HepG2 (cell line): ENCODE measurements around the gene XRCC5. TPM values are rescaled to one million over a fixed set of nuclear protein-coding genes. Genes with fewer than 3 reads are reported as not detected.

Experiments used
- HDAC1 ChIP-seq: sonication (generic); formaldehyde crosslinking; IDR thresholded peaks from 2 replicates; pipeline ENCODE4 v1.5.1; 2020; ENCODE audit warnings: mild to moderate bottlenecking, missing genetic modification reagents
- HNF1A ChIP-seq, 2 experiments: sonication (generic) in 1 of 2; formaldehyde crosslinking in 1 of 2; IDR thresholded peaks; 2 replicates each; pipeline versions ENCODE4 v1.4.0 to v1.6.1; 2016 to 2020; ENCODE audit warnings: borderline replicate concordance in 1 of 2, low read depth in 1 of 2, mild to moderate bottlenecking in 1 of 2, missing genetic modification reagents in 1 of 2
- IRF1 ChIP-seq: sonication (generic); formaldehyde crosslinking; IDR thresholded peaks from 2 replicates; pipeline ENCODE4 v1.4.0; 2020; ENCODE audit warnings: low read depth, mild to moderate bottlenecking, missing genetic modification reagents
- POGZ ChIP-seq: sonication (generic); formaldehyde crosslinking; IDR thresholded peaks from 2 replicates; pipeline ENCODE4 v1.4.0; 2020; ENCODE audit warnings: mild to moderate bottlenecking, missing genetic modification reagents
- POLR2AphosphoS5 ChIP-seq: IDR thresholded peaks from 2 replicates; pipeline ENCODE4 v1.6.1; 2012; ENCODE audit warnings: low read depth, low read length
- RBAK ChIP-seq: sonication (generic); formaldehyde crosslinking; IDR thresholded peaks from 2 replicates; pipeline ENCODE4 v1.5.1; 2020; ENCODE audit warnings: mild to moderate bottlenecking, missing genetic modification reagents
- ZXDC ChIP-seq: sonication (generic); formaldehyde crosslinking; IDR thresholded peaks from 2 replicates; pipeline ENCODE4 v1.5.0; 2020; ENCODE audit warnings: mild to moderate bottlenecking, missing genetic modification reagents
- polyA plus RNA-seq, 8 experiments: library from polyadenylated mRNA; depleted of rRNA in 3 of 8; stranded (reverse) in 7 of 8; unstranded in 1 of 8; fragments of >200 nt; fragmentation: Illumina TruSeq in 4 of 8; extraction: Trizol in 4 of 8; gene quantifications; 2 replicates each; pipeline versions ENCODE4 v1.2.1 to v1.2.3, GENCODE V29; 2011 to 2016; ENCODE audit warnings: low read depth in 4 of 8, missing spikeins in 1 of 8, mixed read lengths in 1 of 8; ENCODE audit not compliant: insufficient read depth in 1 of 8
- total RNA-seq, 5 experiments: library from RNA; depleted of rRNA; stranded (reverse); fragments of >200 nt; fragmentation: Illumina TruSeq; extraction: Trizol; gene quantifications; 2 replicates each; pipeline ENCODE4 v1.2.3, GENCODE V29; 2016; ENCODE audit warnings: low read depth in 1 of 5
- TF ChIP-seq, protein P1 (sequence below): IDR thresholded peaks from 2 replicates; pipeline ENCODE4 v1.6.1; 2012; ENCODE audit warnings: low read length, improper control_type of control experiment
- TF ChIP-seq, protein P2 (sequence below): sonication (generic); formaldehyde crosslinking; IDR thresholded peaks from 2 replicates; pipeline ENCODE4 v1.5.1; 2020; ENCODE audit warnings: mild to moderate bottlenecking, missing genetic modification reagents, borderline replicate concordance

Gene XRCC5
- total and polyA plus RNA-seq, 2 of the 13 experiments (the other 11 are each of a cell fraction or from before 2014, with no cell fraction given), result 264 to 454 TPM

DNA sequence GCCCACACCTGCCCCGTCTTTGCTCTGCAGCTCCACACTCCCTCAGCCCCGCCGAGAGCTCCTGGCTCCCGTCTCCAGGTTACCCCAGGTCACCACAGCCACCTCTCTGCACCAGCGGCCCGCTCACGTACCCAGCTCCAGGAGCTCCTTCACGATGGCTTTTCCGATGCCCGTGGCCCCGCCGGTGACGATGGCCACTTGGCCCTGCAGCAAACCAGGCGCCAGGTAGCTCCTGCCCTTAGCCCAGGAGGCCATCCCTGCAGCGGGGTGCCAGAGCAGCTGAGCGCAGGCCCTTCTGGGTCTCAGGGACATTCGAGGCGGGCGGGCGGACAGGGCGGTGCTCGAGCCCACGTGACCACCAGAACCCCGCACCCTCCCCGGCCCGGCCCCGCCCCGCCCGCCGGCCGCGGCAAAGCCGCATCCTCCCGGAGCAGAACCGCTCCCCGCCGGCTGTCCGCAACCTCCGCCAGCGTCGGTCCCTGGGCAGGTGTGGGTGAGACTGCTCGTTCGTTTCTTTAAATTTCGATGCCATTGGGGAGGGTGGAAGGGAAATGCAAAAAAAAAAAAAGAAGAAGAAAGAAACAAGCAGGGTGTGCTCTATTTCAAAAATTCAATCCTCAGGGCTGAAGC, 27.5 kb upstream of the XRCC5 start, which contains the start of the genes PECR and TMEM169 (continued):
- TF ChIP-seq, protein P1, sequence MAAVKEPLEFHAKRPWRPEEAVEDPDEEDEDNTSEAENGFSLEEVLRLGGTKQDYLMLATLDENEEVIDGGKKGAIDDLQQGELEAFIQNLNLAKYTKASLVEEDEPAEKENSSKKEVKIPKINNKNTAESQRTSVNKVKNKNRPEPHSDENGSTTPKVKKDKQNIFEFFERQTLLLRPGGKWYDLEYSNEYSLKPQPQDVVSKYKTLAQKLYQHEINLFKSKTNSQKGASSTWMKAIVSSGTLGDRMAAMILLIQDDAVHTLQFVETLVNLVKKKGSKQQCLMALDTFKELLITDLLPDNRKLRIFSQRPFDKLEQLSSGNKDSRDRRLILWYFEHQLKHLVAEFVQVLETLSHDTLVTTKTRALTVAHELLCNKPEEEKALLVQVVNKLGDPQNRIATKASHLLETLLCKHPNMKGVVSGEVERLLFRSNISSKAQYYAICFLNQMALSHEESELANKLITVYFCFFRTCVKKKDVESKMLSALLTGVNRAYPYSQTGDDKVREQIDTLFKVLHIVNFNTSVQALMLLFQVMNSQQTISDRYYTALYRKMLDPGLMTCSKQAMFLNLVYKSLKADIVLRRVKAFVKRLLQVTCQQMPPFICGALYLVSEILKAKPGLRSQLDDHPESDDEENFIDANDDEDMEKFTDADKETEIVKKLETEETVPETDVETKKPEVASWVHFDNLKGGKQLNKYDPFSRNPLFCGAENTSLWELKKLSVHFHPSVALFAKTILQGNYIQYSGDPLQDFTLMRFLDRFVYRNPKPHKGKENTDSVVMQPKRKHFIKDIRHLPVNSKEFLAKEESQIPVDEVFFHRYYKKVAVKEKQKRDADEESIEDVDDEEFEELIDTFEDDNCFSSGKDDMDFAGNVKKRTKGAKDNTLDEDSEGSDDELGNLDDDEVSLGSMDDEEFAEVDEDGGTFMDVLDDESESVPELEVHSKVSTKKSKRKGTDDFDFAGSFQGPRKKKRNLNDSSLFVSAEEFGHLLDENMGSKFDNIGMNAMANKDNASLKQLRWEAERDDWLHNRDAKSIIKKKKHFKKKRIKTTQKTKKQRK, result no peak
- TF ChIP-seq ZXDC (CRISPR knock-in tag) (peak; percentile 78; the same call in 1 of the 2 replicates), HNF1A (IDR thresholded peaks at IDR 0.05; ENCODE audit: low read depth) (no peak), HNF1A (CRISPR knock-in tag; IDR thresholded peaks at IDR 0.05; ENCODE audit: borderline replicate concordance) (peak; percentile 70), POGZ (peak; percentile 93), IRF1 (CRISPR knock-in tag) (peak; percentile 50; the same call in 1 of the 2 replicates), POLR2AphosphoS5 (peak; percentile 99), RBAK (CRISPR knock-in tag) (peak; percentile 36; the same call in 1 of the 2 replicates), HDAC1 (CRISPR knock-in tag) (peak; percentile 98)
- TF ChIP-seq, protein P2, sequence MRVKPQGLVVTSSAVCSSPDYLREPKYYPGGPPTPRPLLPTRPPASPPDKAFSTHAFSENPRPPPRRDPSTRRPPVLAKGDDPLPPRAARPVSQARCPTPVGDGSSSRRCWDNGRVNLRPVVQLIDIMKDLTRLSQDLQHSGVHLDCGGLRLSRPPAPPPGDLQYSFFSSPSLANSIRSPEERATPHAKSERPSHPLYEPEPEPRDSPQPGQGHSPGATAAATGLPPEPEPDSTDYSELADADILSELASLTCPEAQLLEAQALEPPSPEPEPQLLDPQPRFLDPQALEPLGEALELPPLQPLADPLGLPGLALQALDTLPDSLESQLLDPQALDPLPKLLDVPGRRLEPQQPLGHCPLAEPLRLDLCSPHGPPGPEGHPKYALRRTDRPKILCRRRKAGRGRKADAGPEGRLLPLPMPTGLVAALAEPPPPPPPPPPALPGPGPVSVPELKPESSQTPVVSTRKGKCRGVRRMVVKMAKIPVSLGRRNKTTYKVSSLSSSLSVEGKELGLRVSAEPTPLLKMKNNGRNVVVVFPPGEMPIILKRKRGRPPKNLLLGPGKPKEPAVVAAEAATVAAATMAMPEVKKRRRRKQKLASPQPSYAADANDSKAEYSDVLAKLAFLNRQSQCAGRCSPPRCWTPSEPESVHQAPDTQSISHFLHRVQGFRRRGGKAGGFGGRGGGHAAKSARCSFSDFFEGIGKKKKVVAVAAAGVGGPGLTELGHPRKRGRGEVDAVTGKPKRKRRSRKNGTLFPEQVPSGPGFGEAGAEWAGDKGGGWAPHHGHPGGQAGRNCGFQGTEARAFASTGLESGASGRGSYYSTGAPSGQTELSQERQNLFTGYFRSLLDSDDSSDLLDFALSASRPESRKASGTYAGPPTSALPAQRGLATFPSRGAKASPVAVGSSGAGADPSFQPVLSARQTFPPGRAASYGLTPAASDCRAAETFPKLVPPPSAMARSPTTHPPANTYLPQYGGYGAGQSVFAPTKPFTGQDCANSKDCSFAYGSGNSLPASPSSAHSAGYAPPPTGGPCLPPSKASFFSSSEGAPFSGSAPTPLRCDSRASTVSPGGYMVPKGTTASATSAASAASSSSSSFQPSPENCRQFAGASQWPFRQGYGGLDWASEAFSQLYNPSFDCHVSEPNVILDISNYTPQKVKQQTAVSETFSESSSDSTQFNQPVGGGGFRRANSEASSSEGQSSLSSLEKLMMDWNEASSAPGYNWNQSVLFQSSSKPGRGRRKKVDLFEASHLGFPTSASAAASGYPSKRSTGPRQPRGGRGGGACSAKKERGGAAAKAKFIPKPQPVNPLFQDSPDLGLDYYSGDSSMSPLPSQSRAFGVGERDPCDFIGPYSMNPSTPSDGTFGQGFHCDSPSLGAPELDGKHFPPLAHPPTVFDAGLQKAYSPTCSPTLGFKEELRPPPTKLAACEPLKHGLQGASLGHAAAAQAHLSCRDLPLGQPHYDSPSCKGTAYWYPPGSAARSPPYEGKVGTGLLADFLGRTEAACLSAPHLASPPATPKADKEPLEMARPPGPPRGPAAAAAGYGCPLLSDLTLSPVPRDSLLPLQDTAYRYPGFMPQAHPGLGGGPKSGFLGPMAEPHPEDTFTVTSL (CRISPR knock-in tag), result peak; percentile 81
